Hippocampal formation (tissue), 2 donors: Measurements from ENCODE around the gene NOS3.

Experiments used
- DNase-seq, 2 donors: peaks; one replicate each; lab custom pipeline; 2025; lab: John Stamatoyannopoulos, UW

The NOS3 gene

GRCh38 chr7:150964593-150965111 is 26.2 kb upstream of the NOS3 start:
- no peak for DNase-seq

GRCh38 chr7:150965273-150965830 is 25.5 kb upstream of the NOS3 start:
- no peak for DNase-seq

- DNase-seq: no peak
These were observed 24.8 kb upstream of the NOS3 start for GRCh38 chr7:150966002-150966401.

- DNase-seq: no peak
These were observed 23.5 kb upstream of the NOS3 start for GRCh38 chr7:150967349-150967748.

DNA sequence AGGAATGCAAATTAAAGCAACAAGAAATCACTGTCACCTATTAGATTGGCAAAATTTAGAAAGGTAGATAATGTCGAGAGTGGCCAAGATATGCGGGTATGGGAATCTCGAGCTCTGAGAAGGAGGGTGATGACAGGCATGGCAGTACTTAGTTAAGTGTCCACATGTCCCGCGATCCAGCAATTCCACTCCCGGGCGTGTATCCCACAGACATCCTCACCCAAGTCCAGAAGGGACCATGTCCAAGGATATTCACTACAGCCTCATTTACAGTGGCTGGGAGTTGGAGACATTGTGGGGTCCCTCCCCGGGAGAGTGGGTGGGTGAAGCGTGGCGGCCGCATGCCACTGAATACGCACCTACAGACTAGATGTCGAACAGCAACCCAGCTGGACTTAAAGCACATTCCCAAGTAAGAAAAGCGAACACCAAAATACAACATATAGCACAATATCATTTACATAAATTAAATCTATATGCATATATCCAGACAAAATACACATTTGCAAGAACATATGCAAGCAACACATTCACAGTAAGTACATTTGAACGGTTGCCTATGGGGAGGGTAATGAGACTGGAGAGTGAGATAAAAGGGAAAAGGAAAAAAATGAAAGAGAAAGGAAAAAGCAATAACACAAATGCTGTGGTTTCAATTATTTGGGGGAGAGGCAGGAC is 22.6 kb upstream of the NOS3 start:
- no peak for DNase-seq

GRCh38 chr7:150968734-150969372 is 22.0 kb upstream of the NOS3 start:
- no peak for DNase-seq

DNA sequence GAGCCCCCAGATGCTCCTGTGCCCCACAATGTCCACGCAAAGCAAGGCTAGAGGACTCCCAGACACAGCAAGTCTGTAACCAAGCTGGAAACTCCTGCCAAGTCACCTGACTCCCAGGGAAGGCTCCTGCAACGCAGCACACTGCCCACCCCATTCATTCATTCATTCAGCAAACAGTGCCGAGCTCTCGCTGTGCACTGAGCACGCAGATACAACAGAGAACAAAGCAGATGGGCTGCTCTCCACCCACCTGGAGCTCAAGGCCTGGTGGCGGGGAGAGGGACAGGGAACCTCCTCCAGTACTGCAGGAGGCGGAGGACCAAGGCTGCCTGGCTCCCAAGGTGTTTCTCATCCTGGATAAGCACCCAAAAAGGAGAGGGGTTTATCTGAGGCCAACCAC is 21.3 kb upstream of the NOS3 start:
- DNase-seq: no peak

DNA sequence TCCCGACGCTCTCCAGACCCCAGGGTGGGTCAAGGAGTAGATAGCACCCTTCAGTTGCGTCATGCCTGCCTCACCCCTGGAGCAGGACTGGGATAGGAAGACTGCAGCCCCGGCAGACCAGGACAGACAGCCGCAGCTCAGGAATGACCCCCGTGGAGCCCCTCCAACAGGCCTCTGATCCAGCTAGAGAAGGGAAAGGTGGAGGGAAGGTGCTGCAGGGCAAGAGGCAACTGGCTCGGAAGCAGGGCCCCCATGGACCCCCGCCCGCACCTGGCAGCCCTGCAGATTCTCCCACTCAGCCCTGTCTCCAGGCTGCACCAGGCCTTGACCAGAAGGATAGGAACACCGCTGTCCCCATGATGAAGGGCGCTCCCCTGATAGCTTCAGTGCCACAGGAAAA is 20.4 kb upstream of the NOS3 start:
- no peak for DNase-seq

DNA sequence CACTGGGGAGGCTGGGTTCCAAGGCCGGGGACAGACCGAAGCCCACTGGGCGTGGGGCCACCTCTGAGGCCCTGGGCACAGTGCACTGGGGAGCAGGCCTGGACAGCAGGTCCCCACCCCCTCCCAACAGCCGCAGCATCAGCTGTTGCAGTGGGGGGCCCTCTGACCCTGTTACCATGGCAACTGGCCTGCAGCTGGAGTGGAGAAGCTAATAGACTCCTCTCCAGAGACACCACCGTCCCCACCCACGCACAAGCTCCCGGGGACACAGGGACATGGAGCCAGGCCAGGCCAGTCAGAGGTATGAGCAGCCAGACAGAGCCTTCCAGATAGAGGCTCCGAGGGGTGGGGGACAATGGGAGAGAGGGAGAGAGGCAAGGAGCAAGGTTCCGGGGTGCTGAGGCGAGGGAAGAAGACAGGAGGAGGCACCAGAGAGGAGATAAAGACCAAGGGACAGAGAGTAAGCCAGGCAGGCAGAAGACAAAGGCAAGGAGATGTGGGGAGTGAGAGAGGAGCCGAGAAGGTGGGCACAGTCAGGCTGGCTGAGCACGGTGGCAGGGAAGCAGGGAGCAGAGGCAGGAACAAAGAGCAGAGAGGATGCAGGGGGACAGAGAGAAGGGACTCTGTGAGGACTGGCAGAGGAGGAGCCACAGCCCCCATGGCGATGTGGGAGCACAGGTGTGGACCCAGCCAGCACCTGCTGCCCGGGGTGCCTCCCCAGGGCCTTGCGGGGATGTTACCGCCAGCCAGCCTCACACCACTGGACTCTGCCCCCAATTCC is 19.4 kb upstream of the NOS3 start:
- DNase-seq: no peak

DNA sequence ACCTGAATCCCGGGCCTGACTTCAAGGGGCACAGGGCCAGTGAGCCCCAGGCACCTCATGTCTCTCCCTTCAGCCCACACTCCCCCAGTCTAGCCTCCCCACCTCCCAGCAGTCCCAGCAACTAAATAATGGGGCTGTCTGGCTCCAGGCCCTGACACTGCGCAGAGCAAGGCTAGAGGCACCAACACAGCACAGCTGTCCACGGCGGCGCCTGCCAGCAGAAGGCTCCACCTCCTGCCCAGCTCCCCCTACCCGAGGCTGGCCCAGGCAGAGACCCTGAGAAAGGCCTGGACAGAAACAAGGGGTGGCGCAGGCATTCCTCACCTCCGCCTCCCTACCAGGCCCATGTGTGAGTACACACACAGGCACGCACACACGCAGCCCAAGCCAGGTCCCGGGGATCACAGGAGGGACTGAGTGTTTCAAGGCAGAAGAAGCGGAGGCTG is 18.8 kb upstream of the NOS3 start:
- DNase-seq: peak; percentile 63 to 82

DNA sequence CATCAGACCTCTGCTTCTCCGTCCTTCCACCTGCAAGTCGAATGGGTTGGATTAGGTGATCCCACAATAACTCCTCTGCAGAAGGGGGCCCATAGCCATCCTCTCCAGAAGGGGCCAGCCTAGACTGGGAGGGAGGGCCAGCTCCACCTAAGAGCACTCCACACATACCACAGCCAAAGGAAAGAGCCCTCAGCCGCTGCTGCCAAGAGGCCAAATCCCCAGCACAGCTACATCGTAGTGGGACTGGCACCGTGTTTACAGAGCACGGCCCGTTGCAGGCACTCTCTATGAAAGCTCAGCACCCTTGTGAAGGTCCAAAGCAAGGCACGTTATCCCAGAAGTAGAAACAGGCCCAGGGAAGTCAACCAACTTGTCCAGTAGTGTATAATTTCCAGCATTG is 18.1 kb upstream of the NOS3 start:
- DNase-seq: no peak

DNA sequence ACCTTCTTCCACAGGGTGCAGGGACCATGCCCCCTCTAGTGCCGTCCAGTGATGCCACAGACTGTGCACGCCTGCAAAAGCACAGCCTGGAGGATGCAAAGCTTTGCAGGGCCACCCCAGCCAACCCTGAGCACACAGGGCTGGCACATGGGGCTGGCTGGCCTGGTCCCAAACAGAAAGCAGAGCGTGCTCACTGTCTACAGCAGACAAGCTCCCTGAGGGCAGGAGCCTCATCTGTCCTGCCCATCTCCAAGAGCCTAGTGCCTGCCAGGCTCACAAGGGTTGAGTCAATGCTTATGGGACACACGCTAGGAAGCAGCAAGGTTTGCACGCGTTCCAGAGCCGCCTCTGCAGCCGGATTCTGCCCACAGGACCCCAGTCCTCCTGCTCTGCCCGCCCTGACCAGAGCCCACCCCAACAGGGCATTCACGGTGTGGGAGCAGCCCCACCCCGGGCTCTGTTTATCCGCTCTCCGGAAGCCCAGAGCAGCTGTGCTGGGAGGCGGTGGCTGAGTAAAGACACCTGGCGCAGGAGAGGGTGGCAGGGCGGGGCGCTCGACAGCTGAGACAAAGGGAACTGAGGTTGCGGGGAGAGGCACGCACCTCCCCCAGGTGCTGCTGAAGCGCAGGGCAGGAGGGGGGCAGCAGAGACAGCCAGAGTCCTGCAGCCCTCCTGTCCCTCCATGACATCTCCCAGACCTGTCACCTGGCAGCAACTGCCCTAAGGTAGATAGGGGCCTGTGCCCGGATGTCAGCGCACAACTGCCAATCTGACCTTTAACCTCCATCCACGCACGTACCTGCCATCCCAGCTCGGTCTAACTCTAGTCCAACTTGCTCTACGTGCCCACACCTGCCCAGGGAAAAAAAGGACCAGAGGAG is 17.0 kb upstream of the NOS3 start:
- no peak for DNase-seq

DNA sequence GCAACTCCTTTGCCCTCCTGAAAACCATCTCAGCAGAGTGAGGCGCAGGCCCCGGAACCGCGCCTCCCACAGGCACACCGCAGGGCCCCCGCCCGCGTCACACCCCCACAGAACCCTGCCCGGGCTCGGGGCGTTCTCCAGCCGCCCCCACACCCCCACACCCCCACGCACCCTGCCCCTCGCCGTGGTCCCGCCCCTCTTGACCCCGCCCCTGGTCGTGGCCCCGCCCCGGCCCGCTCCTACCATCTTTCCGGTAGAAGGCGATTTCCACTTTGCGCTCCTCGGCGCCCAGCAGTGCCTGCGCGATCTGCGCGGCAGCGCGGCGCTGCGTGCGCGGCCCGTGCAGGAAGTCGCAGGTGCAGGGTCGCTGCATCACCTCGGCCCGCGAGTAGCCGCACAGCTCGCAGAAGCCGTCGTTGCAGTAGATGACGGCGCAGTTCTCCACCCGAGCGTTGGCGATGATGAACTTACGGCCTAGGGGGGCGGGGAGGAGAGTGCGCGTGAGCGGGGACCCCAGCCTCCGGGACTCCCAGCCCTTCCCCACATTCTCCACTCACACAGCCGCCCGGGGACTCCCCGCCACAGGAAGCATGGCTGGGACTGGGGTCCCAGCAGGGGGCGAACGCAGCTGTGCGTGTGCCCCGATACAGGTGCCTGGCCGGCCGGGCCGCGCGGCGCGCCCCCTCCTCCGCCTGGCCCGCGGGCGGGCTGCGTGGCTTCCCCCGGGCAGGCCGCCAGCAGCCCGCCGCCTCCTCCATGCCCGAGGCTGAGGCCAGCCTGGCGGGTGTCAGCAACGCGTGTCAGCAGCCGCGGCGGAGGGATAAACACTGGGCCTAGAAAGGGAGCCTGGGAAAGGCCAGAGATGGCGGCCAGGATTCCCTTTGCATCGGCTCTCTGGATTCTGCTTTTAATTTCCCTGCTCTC is 16.1 kb upstream of the NOS3 start:
- peak in 1 of 2 donors; percentile 45 for DNase-seq

- DNase-seq: no peak
These were observed 15.1 kb upstream of the NOS3 start for GRCh38 chr7:150975536-150976319.

DNA sequence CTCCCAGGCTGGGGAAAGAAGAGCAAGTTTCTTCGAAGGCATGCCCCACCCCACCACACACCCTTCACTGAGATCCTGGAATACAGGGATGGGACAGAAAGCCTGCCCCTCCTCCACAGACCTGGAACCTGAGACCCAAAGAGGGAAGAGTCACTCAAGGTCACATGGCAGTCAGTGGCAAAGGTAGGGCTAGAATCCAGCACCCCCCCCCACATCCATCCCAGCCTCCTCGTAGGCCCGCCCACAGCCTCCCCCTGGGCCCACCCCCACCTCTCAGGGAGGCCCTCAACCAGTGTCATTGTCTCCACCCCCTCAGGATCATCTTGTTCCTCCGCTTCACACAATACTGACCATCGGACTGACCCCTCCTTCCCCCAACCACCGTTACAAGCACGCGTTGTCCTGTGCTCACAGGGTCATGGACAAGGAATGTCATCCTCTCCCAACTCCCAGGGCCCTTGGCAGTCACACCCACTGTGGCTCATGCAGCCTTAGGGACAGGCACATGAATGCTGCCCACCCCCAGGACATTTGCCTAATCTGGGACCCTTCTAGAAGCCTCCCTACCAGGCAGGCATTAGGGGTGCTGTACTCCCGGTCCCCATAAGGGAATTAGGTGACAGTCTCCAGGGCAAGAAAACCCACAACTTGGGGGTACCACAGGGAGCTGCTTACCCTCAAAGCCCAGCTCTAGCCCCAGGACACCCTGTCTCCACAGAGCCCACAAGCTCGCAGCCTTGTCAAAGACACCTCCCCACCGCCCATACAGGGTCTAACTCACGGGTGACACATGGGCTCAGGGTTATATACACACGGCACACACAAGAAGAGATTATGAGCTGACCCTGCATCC is 14.1 kb upstream of the NOS3 start:
- DNase-seq: no peak

DNA sequence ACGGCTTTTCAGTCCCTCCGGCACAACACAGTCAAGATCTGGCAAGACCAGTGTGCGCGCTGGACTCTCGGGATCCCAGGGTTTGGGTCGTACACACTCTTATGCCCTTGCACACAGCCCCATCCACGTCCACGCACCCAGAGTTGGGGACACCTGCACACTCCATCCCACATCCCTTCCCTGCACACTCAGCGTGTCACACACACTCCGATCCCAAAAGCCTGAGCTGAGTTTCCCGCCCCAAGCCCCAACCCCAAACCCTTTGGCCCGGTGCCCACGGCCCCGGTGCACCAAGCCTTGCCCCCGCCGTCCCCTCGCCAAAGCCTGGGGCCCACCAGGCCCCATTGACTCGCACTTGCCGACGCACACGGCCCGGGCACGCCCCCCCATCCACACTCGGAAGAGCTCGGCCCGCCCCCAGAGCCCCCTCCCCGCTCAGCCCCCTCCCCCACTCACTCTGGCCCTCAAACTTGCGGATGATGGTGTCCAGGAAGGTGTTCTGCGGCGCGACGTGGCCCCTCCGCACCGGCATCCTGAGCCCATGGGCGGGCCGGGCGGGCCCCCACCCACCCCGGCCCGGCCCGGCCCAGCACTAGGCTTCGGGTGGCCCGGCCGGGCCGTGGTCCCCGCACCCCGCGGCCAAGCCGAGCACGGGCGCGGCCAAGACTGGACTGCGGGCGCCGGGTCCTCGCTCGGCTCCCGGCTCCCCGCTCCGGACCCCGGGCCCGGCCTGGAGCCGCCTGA is 13.3 kb upstream of the NOS3 start:
- no peak for DNase-seq

DNA sequence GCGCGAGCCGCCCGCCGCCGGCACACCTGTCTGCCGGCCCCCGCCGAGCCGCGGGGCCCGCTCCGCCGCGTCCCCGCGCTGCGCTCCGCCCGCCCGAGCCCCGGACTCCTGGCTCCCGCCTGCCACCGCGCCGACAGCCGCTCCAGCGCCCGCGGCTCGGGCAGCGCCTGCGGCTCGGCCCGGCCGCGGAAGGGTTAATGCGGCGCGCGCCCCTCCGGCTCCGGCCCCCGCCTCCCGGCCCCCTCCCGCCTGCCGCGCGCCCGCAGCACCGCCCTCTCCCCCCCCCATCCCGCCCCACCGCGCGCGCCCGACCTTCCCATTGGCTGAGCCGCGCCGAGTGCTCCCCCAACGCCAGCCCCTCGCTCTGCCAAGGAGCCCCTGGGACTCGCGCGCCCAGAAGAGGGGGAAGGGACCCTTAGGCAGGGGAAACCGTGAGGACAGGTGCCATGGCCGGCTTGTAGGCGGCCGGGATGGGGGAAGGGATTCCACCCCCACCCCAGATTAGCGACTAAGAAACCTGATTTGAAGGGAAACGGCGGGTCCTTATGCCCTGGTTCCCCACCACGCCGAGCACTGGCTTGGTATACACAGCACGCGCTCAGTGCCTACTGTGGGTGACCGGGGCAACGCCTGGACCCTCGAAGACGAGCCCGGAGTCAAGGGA is 12.6 kb upstream of the NOS3 start, which contains the start of gene KCNH2:
Gene KCNH2, minus strand, starts transcription at position 196 of the 664 bp plus-strand sequence. CDS start 408 bp downstream, outside the sequence.
- peak; percentile 44 to 53 for DNase-seq
